Progenitor cell of endocrine pancreas (in vitro differentiated cells): Measurements from ENCODE around the gene PLEKHM1. TPM values are rescaled to one million over a fixed set of nuclear protein-coding genes. Genes with fewer than 3 reads are reported as not detected.
"Not testable (repeated sequence)": the region's sequence is repeated elsewhere in the genome, so short reads cannot be mapped to it uniquely, and the experiment has no call there.

Source experiments
- DNase-seq: peaks from one replicate; pipeline ENCODE4 v3.0.0; 2021; ENCODE audit warnings: low spot score; ENCODE audit not compliant: unreplicated experiment
- H3K27ac Mint-ChIP-seq: 2 replicates; pipeline ENCODE4 v1.8.0; 2021; ENCODE audit warnings: mild to moderate bottlenecking, moderate library complexity, mixed read lengths
- H3K27me3 Mint-ChIP-seq: 2 replicates; pipeline ENCODE4 v1.8.0; 2021; ENCODE audit warnings: mixed read lengths
- H3K36me3 Mint-ChIP-seq: 2 replicates; pipeline ENCODE4 v1.8.0; 2022; ENCODE audit warnings: mixed read lengths; ENCODE audit not compliant: insufficient read depth
- H3K4me1 Mint-ChIP-seq: 2 replicates; pipeline ENCODE4 v1.8.0; 2021; ENCODE audit warnings: low read depth, mixed read lengths
- H3K4me3 Mint-ChIP-seq: 2 replicates; pipeline ENCODE4 v1.8.0; 2021; ENCODE audit warnings: low read depth, mild to moderate bottlenecking, moderate library complexity, mixed read lengths
- H3K9me3 Mint-ChIP-seq: 2 replicates; pipeline ENCODE4 v1.8.0; 2021; ENCODE audit warnings: low read depth, mixed read lengths
- total RNA-seq: library from RNA; stranded (reverse); gene quantifications from 2 replicates; pipeline ENCODE4 v1.2.1, GENCODE V29; 2021

PLEKHM1 gene
- total RNA-seq, 1 donor from 2014 or later = 34.5 TPM

GRCh38 chr17:45490198-45490597 is 323 bp downstream of the PLEKHM1 start:
- peak overlapping the region; percentile 84 for H3K4me3 Mint-ChIP-seq
- not testable (repeated sequence) for H3K4me1 Mint-ChIP-seq, H3K36me3 Mint-ChIP-seq, H3K27me3 Mint-ChIP-seq, H3K9me3 Mint-ChIP-seq, DNase-seq
- peak overlapping the region; percentile 69 for H3K27ac Mint-ChIP-seq

DNA sequence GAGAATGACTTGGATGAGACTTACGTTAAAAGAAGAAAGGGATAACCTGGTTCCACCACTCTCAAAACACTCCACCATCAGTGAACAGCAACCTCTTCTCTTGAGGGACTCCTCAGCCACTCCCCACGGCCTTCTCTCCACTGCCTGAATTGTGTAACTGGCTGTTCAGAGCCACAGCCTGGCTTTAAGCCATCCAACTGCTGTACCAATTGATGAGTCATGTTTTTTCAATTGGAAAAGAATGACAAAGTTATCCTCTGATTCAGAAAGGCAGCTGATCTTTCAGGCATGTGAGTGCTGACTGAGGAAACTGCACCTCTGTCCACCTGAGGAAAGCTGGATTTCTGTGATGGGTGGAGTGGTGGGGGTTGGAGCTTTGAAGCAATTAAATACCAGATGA is 2.8 kb downstream of the PLEKHM1 start:
- not testable (repeated sequence) for H3K36me3 Mint-ChIP-seq, H3K4me3 Mint-ChIP-seq, H3K27ac Mint-ChIP-seq

GRCh38 chr17:45483591-45484216 is 6.8 kb downstream of the PLEKHM1 start:
- H3K27me3 Mint-ChIP-seq, H3K4me3 Mint-ChIP-seq, H3K36me3 Mint-ChIP-seq, DNase-seq, H3K9me3 Mint-ChIP-seq: not testable (repeated sequence)
- Mint-ChIP-seq H3K27ac (peak overlapping the region; percentile 53), H3K4me1 (peaks cover 12% of the 10 kb centered on the region)

More for the DNA sequence above, 2.8 kb downstream of the PLEKHM1 start:
- H3K9me3 Mint-ChIP-seq, H3K27me3 Mint-ChIP-seq, DNase-seq: not testable (repeated sequence)
- H3K4me1 Mint-ChIP-seq = peaks cover 19% of the 10 kb centered on the region

- H3K36me3 Mint-ChIP-seq, H3K4me3 Mint-ChIP-seq, DNase-seq, H3K27ac Mint-ChIP-seq, H3K27me3 Mint-ChIP-seq, H3K9me3 Mint-ChIP-seq: not testable (repeated sequence)
- H3K4me1 Mint-ChIP-seq = peaks cover 12% of the 10 kb centered on the region
Measured at GRCh38 chr17:45483177-45483576, 7.3 kb downstream of the PLEKHM1 start.

- not testable (repeated sequence) for H3K4me3 Mint-ChIP-seq, DNase-seq, H3K27me3 Mint-ChIP-seq, H3K27ac Mint-ChIP-seq, H3K36me3 Mint-ChIP-seq, H3K9me3 Mint-ChIP-seq
- H3K4me1 Mint-ChIP-seq = peaks cover 12% of the 10 kb centered on the region
Measured at GRCh38 chr17:45482317-45482716, 8.2 kb downstream of the PLEKHM1 start.

- DNase-seq, H3K9me3 Mint-ChIP-seq, H3K4me1 Mint-ChIP-seq, H3K27me3 Mint-ChIP-seq, H3K4me3 Mint-ChIP-seq, H3K27ac Mint-ChIP-seq, H3K36me3 Mint-ChIP-seq: not testable (repeated sequence)
Measured at GRCh38 chr17:45475436-45475835, 15.1 kb downstream of the PLEKHM1 start.

DNA sequence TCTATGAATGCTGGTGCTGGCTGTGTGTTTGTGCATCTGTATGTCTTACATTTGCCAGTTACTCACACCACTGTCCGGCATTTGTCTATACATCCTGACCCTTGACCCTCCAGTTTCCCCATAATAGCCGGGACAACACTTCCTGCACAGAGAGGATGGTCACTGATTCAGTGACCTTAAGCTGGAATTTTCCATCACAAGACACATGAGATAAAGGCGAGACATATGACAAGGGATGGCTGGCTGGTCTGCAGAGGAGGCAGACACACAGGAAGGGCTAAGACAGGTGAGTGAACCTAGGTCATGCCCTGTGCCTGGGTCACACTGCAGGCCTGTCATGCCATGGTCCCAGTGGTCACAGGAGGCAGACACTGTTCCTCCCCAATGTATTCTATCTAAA is 18.3 kb downstream of the PLEKHM1 start:
- H3K27me3 Mint-ChIP-seq, DNase-seq, H3K36me3 Mint-ChIP-seq, H3K9me3 Mint-ChIP-seq, H3K4me1 Mint-ChIP-seq, H3K4me3 Mint-ChIP-seq, H3K27ac Mint-ChIP-seq: not testable (repeated sequence)

DNA sequence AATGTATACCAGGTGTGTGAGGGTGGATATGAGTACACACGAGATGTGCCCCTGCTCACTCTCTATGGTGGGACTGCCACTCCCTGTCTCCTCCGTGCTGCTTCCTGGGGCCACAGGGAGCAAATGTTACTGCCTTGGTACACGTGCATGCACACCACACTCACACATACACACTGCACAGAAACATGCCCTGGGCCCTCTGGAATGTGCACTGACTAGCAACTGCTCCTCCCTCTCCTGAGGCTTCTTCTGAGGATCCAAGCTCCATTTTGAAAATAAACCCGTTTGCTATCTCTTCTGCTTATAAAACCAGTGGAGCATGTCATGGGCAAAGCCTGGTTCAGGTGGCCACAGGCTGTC is 21.3 kb downstream of the PLEKHM1 start:
- H3K4me3 Mint-ChIP-seq, DNase-seq, H3K36me3 Mint-ChIP-seq, H3K4me1 Mint-ChIP-seq, H3K9me3 Mint-ChIP-seq, H3K27ac Mint-ChIP-seq, H3K27me3 Mint-ChIP-seq: not testable (repeated sequence)

- H3K27me3 Mint-ChIP-seq, H3K27ac Mint-ChIP-seq, H3K4me3 Mint-ChIP-seq, DNase-seq, H3K9me3 Mint-ChIP-seq, H3K4me1 Mint-ChIP-seq, H3K36me3 Mint-ChIP-seq: not testable (repeated sequence)
Measured at GRCh38 chr17:45468293-45469203, 22.0 kb downstream of the PLEKHM1 start.

GRCh38 chr17:45461524-45462327 is 28.8 kb downstream of the PLEKHM1 start:
- not testable (repeated sequence) for DNase-seq, H3K4me1 Mint-ChIP-seq, H3K4me3 Mint-ChIP-seq, H3K9me3 Mint-ChIP-seq, H3K36me3 Mint-ChIP-seq, H3K27me3 Mint-ChIP-seq
- H3K27ac Mint-ChIP-seq = peak overlapping the region; percentile 47

DNA sequence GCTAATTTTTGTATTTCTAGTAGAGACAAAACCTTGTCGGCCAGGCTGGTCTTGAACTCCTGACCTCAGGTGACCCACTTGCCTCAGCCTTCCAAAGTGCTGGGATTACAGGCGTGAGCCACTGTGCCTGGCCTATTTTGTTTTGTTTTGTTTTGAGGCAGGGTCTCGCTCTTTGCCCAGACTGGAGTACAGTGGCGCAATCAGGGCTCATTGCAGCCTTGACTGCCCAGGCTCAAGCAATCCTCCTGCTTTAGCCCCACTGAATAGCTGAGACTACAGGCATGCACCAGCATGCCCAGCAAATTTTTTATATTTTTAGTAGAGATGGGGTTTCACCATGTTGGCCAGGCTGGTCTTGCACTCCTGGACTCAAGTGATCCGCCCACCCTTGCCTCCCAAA is 30.1 kb downstream of the PLEKHM1 start:
- not testable (repeated sequence) for H3K27me3 Mint-ChIP-seq, DNase-seq, H3K27ac Mint-ChIP-seq, H3K9me3 Mint-ChIP-seq, H3K36me3 Mint-ChIP-seq, H3K4me1 Mint-ChIP-seq, H3K4me3 Mint-ChIP-seq

GRCh38 chr17:45454341-45454740 is 36.2 kb downstream of the PLEKHM1 start:
- not testable (repeated sequence) for H3K4me3 Mint-ChIP-seq, H3K27ac Mint-ChIP-seq, H3K9me3 Mint-ChIP-seq

GRCh38 chr17:45453731-45454130 is 36.8 kb downstream of the PLEKHM1 start:
- not testable (repeated sequence) for H3K4me3 Mint-ChIP-seq, DNase-seq, H3K27ac Mint-ChIP-seq, H3K9me3 Mint-ChIP-seq, H3K27me3 Mint-ChIP-seq, H3K36me3 Mint-ChIP-seq, H3K4me1 Mint-ChIP-seq

More at GRCh38 chr17:45454341-45454740, 36.2 kb downstream of the PLEKHM1 start:
- DNase-seq, H3K4me1 Mint-ChIP-seq, H3K27me3 Mint-ChIP-seq, H3K36me3 Mint-ChIP-seq: not testable (repeated sequence)
